Measurements from ENCODE around the gene CLDN15. TPM values are rescaled to one million over a fixed set of nuclear protein-coding genes. Genes with fewer than 3 reads are reported as not detected.

The CLDN15 gene
- total and polyA plus RNA-seq, 2 donors, result 4.6 to 34.2 TPM

DNA sequence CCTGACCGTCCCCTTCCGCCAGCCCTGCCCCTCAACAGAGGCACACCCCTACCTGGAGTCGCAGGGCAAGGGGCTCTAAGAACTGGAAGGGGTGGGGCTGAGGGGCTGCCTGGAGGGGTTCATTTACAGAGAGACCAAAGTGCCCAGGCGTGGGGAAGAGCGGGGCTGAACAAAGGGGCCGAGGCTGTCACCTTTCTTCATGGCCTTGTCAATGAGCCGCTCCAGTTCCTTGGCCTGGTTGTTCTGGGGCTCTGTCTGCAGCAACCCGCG is 2.3 kb upstream of the CLDN15 start:
- Histone ChIP-seq H3K36me3 (ENCODE audit: control insufficient read depth in 2 of 2, insufficient read depth in 2 of 2, low read length in 1 of 2) (peaks cover 46 to 58% of the 10 kb centered on the region in 2 donors), H3K27ac (ENCODE audit: low read depth in 1 of 2, low read length in 1 of 2) (no peak overlapping the region), H3K9me3 (ENCODE audit: control insufficient read depth in 2 of 2, insufficient read depth in 1 of 2, low read length in 1 of 2) (no peaks in the 10 kb centered on the region), H3K4me3 (ENCODE audit: low read length in 2 of 2) (no peak overlapping the region), H3K27me3 (ENCODE audit: control insufficient read depth in 2 of 2, insufficient read depth in 1 of 2, low read length in 1 of 2) (no peaks in the 10 kb centered on the region), H3K4me1 (ENCODE audit: control insufficient read depth in 2 of 2, insufficient read depth in 2 of 2, low read length in 2 of 2) (peaks cover 8 to 44% of the 10 kb centered on the region in 2 donors)
- 98% methylated on average over 9 of the region's 9 CpGs for WGBS
- DNase-seq (ENCODE audit: low read depth in 6 of 9, low spot score in 9 of 9), result no peak

DNA sequence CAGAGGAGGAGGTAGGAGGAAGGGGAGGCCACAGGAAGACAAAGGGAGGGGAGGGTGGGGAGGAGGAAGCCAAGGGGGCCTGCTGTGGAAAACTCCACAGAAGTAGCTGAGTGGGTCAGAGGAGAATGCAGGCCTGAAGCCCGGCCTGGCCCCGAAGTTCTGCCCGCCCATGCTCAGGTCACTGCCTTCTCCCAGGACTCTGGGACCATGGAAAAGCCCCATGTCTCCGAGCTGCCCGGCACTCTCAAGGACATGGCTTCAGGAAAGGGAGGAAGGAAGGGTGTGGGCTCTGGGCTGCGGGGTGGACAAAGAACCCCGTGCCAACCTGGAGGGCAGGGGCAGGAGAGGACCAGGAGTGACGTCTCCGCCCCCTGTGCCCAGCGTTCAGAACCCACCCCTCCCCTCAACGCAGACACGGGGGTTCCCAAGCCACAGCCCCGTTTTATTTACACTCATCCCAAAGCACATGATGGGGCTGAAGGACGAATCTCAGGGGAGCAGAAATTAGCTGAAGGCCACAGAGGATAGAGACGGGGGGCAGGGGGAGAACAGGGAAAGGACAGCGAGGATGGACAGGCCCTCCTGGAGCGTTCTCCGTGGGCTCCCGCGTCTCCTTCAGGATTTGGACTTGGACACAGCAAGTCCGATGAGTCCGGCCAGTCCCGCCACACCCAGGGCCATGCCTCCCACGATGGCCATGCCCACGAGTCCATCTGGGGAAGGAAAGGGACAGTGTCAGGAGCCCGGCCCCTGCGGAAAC is 1.8 kb upstream of the CLDN15 start:
- no peak for DNase-seq (ENCODE audit: low read depth in 6 of 9, low spot score in 9 of 9)
- no peaks in the 10 kb centered on the region for H3K27me3 ChIP-seq (ENCODE audit: control insufficient read depth in 2 of 2, insufficient read depth in 1 of 2, low read length in 1 of 2)
- 73% methylated on average over 27 of the region's 27 CpGs for WGBS
- peaks cover 46 to 58% of the 10 kb centered on the region in 2 donors for H3K36me3 ChIP-seq (ENCODE audit: control insufficient read depth in 2 of 2, insufficient read depth in 2 of 2, low read length in 1 of 2)
- no peak overlapping the region for H3K4me3 ChIP-seq (ENCODE audit: low read length in 2 of 2)
- H3K4me1 ChIP-seq (ENCODE audit: control insufficient read depth in 2 of 2, insufficient read depth in 2 of 2, low read length in 2 of 2), result peaks cover 8 to 44% of the 10 kb centered on the region in 2 donors
- no peak overlapping the region for H3K27ac ChIP-seq (ENCODE audit: low read depth in 1 of 2, low read length in 1 of 2)
- no peaks in the 10 kb centered on the region for H3K9me3 ChIP-seq (ENCODE audit: control insufficient read depth in 2 of 2, insufficient read depth in 1 of 2, low read length in 1 of 2)

DNA sequence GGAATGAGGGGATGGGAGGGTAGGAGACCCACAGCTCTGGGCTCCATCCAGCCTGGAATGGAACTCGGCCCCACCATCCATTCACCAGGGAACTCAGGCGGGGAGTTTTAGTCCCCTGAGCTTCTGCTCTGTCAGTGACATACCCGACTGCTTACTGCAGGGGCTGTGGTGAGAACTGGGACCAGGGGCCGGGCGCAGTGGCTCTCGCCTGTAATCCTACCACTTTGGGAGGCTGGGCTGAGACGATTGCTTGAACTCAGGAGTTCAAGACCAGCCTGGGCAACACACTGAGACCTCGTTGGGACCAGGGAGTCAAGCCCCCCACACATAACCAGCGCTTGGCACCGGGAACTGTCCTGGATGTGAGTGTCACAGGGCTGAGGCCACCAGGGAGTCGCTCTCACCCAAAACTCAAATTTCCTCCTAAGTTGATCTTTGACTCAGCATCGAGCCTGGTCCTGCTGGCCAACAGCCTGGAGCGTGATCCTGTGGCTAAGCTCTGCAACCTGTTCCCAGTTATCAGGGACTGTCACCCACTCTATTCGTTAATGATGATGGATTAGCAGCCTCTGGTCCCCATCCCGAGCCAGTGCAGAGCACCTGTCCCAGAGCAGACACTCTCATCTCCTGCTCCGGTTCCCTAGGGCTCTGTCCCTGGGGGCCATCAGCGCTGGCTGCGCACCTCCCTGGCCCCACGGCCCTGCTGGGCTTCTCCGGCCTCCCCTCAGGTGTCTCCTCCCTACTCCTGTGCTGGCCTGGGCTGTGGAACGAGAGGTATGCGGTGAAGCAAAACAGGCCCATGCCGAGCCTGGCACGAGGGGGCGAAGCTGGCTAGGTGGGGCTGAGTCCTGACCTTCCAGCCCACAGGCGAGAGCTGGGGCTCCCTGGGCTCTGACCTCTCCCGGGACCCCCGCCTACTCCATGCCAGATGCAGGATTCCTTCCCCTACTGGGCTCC is 902 bp upstream of the CLDN15 start:
- WGBS, result 81% methylated on average over 28 of the region's 28 CpGs
- Histone ChIP-seq H3K27me3 (ENCODE audit: control insufficient read depth in 2 of 2, insufficient read depth in 1 of 2, low read length in 1 of 2) (no peaks in the 10 kb centered on the region), H3K36me3 (ENCODE audit: control insufficient read depth in 2 of 2, insufficient read depth in 2 of 2, low read length in 1 of 2) (peaks cover 46 to 65% of the 10 kb centered on the region in 2 donors), H3K9me3 (ENCODE audit: control insufficient read depth in 2 of 2, insufficient read depth in 1 of 2, low read length in 1 of 2) (no peaks in the 10 kb centered on the region), H3K4me1 (ENCODE audit: control insufficient read depth in 2 of 2, insufficient read depth in 2 of 2, low read length in 2 of 2) (peaks cover 1 to 37% of the 10 kb centered on the region in 2 donors), H3K27ac (ENCODE audit: low read depth in 1 of 2, low read length in 1 of 2) (peak overlapping the region in 1 of 2 donors; percentile 36), H3K4me3 (ENCODE audit: low read length in 2 of 2) (no peak overlapping the region)
- DNase-seq (ENCODE audit: low read depth in 6 of 9, low spot score in 9 of 9), result no peak

DNA sequence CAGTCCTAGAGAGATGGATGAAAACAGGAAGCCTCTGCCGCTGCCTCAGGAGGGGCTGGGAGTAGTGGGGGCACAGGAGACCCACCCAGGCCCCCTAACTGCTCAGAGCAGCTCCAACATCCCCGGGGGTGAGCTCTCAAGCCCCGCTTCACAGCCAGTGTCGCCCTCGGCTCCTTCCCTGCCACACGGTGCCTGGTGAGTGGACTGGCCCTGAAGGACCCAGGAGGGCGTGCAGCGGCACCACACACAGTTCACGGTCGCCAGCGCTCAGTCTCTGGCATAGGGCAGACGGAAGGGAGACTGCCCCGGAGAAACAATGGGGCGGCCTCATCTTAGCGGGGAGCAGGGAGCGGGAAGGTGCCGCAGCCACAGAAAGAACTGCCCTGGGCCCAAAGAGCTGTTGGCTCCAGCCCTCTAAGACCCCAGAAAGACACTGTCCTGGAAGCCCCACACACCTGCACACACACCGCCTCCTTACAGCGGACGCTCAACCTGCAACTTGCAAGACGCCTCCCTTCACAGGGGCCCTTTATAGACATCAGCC is 1.2 kb downstream of the CLDN15 start:
- no peak overlapping the region for H3K4me3 ChIP-seq (ENCODE audit: low read length in 2 of 2)
- H3K27ac ChIP-seq (ENCODE audit: low read depth in 1 of 2, low read length in 1 of 2), result no peak overlapping the region
- no peaks in the 10 kb centered on the region for H3K9me3 ChIP-seq (ENCODE audit: control insufficient read depth in 2 of 2, insufficient read depth in 1 of 2, low read length in 1 of 2)
- DNase-seq (ENCODE audit: low read depth in 6 of 9, low spot score in 9 of 9), result no peak
- H3K4me1 ChIP-seq (ENCODE audit: control insufficient read depth in 2 of 2, insufficient read depth in 2 of 2, low read length in 2 of 2), result peaks cover 0 to 35% of the 10 kb centered on the region in 2 donors
- H3K27me3 ChIP-seq (ENCODE audit: control insufficient read depth in 2 of 2, insufficient read depth in 1 of 2, low read length in 1 of 2), result no peaks in the 10 kb centered on the region
- peaks cover 45 to 75% of the 10 kb centered on the region in 2 donors for H3K36me3 ChIP-seq (ENCODE audit: control insufficient read depth in 2 of 2, insufficient read depth in 2 of 2, low read length in 1 of 2)
- WGBS, result 88% methylated on average over 21 of the region's 21 CpGs

DNA sequence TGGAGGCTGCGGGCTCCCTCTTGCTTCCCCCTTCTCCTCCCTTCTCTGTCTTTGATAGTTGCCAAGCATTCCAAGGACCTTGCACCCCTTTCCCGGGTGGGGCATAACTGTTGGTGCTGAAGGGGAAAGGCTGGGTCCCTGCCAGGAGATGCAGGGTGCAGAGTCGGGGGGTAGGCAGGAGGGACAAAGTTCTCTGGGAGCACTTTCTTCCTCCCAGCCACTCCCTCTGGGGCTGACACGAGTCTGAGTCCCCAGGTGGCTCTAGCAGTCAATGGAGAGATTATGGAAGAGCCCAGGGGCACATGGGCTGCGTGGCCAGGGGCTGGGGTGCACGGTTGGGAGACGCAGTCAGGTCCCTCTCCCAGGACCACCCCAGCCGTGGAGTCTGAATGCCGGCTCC is 2.1 kb downstream of the CLDN15 start:
- H3K4me1 ChIP-seq (ENCODE audit: control insufficient read depth in 2 of 2, insufficient read depth in 2 of 2, low read length in 2 of 2), result peaks cover 0 to 31% of the 10 kb centered on the region in 2 donors
- no peaks in the 10 kb centered on the region for H3K9me3 ChIP-seq (ENCODE audit: control insufficient read depth in 2 of 2, insufficient read depth in 1 of 2, low read length in 1 of 2)
- peaks cover 40 to 76% of the 10 kb centered on the region in 2 donors for H3K36me3 ChIP-seq (ENCODE audit: control insufficient read depth in 2 of 2, insufficient read depth in 2 of 2, low read length in 1 of 2)
- WGBS, result 93% methylated on average over 9 of the region's 9 CpGs
- H3K4me3 ChIP-seq (ENCODE audit: low read length in 2 of 2), result no peak overlapping the region
- H3K27ac ChIP-seq (ENCODE audit: low read depth in 1 of 2, low read length in 1 of 2), result no peak overlapping the region
- no peak for DNase-seq (ENCODE audit: low read depth in 6 of 9, low spot score in 9 of 9)
- H3K27me3 ChIP-seq (ENCODE audit: control insufficient read depth in 2 of 2, insufficient read depth in 1 of 2, low read length in 1 of 2), result no peaks in the 10 kb centered on the region

- Histone ChIP-seq H3K27ac (ENCODE audit: low read depth in 1 of 2, low read length in 1 of 2) (no peak overlapping the region), H3K4me3 (ENCODE audit: low read length in 2 of 2) (no peak overlapping the region), H3K27me3 (ENCODE audit: control insufficient read depth in 2 of 2, insufficient read depth in 1 of 2, low read length in 1 of 2) (no peaks in the 10 kb centered on the region), H3K9me3 (ENCODE audit: control insufficient read depth in 2 of 2, insufficient read depth in 1 of 2, low read length in 1 of 2) (no peaks in the 10 kb centered on the region), H3K36me3 (ENCODE audit: control insufficient read depth in 2 of 2, insufficient read depth in 2 of 2, low read length in 1 of 2) (peaks cover 36 to 74% of the 10 kb centered on the region in 2 donors), H3K4me1 (ENCODE audit: control insufficient read depth in 2 of 2, insufficient read depth in 2 of 2, low read length in 2 of 2) (peaks cover 0 to 31% of the 10 kb centered on the region in 2 donors)
- DNase-seq (ENCODE audit: low read depth in 6 of 9, low spot score in 9 of 9), result no peak
- 89% methylated on average over 11 of the region's 11 CpGs for WGBS
Measured at GRCh38 chr7:101235050-101235449, 2.6 kb downstream of the CLDN15 start.

GRCh38 chr7:101234636-101235035 is 3.0 kb downstream of the CLDN15 start:
- Histone ChIP-seq H3K36me3 (ENCODE audit: control insufficient read depth in 2 of 2, insufficient read depth in 2 of 2, low read length in 1 of 2) (peaks cover 31 to 74% of the 10 kb centered on the region in 2 donors), H3K4me1 (ENCODE audit: control insufficient read depth in 2 of 2, insufficient read depth in 2 of 2, low read length in 2 of 2) (peaks cover 0 to 28% of the 10 kb centered on the region in 2 donors), H3K9me3 (ENCODE audit: control insufficient read depth in 2 of 2, insufficient read depth in 1 of 2, low read length in 1 of 2) (no peaks in the 10 kb centered on the region), H3K27ac (ENCODE audit: low read depth in 1 of 2, low read length in 1 of 2) (no peak overlapping the region), H3K4me3 (ENCODE audit: low read length in 2 of 2) (no peak overlapping the region), H3K27me3 (ENCODE audit: control insufficient read depth in 2 of 2, insufficient read depth in 1 of 2, low read length in 1 of 2) (no peaks in the 10 kb centered on the region)
- WGBS, result 93% methylated on average over 5 of the region's 5 CpGs
- no peak for DNase-seq (ENCODE audit: low read depth in 6 of 9, low spot score in 9 of 9)

DNA sequence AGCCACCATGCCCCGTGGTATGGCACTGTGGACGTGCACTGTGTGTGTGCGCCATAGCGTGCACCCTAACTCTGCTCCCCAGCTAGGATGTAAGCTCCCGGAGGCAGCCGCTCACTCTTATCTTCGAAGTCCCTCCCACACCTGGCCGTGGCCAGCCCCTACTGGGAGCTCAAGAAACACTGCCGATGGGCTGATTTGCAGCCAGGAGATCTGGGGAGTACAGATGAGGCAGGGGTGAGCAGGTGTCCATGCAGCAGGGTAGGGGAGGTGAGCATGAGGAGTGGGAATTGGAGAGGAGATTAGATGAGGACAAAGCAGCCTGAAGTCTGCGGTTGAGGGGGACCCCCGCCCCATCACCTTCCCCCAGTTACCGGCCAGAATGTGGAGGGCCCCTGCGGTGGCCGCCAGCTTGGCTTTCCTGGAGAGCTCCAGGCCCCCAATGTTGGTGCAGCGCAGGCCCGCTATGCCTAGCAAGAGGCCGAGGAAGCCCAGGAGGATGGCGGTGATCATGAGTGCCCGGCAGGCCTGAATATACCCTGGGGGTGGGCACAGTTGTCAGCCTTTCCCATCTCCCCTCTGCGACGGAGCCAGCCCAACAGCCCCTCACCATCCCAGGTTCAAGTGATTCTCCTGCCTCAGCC is 3.6 kb downstream of the CLDN15 start:
- peaks cover 26 to 70% of the 10 kb centered on the region in 2 donors for H3K36me3 ChIP-seq (ENCODE audit: control insufficient read depth in 2 of 2, insufficient read depth in 2 of 2, low read length in 1 of 2)
- H3K9me3 ChIP-seq (ENCODE audit: control insufficient read depth in 2 of 2, insufficient read depth in 1 of 2, low read length in 1 of 2), result no peaks in the 10 kb centered on the region
- H3K27me3 ChIP-seq (ENCODE audit: control insufficient read depth in 2 of 2, insufficient read depth in 1 of 2, low read length in 1 of 2), result no peaks in the 10 kb centered on the region
- H3K4me3 ChIP-seq (ENCODE audit: low read length in 2 of 2), result no peak overlapping the region
- WGBS, result 97% methylated on average over 21 of the region's 21 CpGs
- no peak overlapping the region for H3K27ac ChIP-seq (ENCODE audit: low read depth in 1 of 2, low read length in 1 of 2)
- peaks cover 0 to 22% of the 10 kb centered on the region in 2 donors for H3K4me1 ChIP-seq (ENCODE audit: control insufficient read depth in 2 of 2, insufficient read depth in 2 of 2, low read length in 2 of 2)
- no peak for DNase-seq (ENCODE audit: low read depth in 6 of 9, low spot score in 9 of 9)
